Stimulated activated CD8-positive, alpha-beta memory T cell treated with anti-CD3 and anti-CD28 coated beads, Interleukin-7, amount 100 ng/mL, for 48 hours (primary cell): ENCODE results near the gene CLEC3A.
A peak's percentile ranks its signal among the peaks of the same experiment; 100 is the strongest.
"Not testable (repeated sequence)": the region's sequence is repeated elsewhere in the genome, so short reads cannot be mapped to it uniquely, and the experiment has no call there.

ENCODE experiments used
- DNase-seq, 2 donors: peaks; one replicate each; pipeline ENCODE4 v3.0.0-alpha.2; 2020; ENCODE audit warnings: low read depth in 1 of 2; ENCODE audit errors: extremely low read depth in 1 of 2

The CLEC3A gene

DNA sequence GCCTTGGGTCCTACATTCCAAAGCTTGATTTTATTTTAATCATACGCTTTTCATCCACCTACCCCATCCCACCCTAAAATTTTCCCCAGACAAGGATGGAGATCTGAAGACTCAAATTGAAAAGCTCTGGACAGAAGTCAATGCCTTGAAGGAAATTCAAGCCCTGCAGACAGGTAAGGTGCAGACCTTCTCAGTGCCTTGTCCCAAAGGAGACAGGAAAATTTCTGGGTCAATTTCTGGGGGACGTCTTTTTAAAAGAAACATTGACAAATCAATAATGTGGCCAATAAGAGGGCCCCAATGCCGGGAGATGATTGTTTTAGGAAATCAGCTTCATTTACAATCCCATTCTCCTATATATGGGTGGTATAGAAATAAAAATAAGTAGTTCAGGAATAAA is 5.7 kb downstream of the CLEC3A start:
- no peak for DNase-seq

DNA sequence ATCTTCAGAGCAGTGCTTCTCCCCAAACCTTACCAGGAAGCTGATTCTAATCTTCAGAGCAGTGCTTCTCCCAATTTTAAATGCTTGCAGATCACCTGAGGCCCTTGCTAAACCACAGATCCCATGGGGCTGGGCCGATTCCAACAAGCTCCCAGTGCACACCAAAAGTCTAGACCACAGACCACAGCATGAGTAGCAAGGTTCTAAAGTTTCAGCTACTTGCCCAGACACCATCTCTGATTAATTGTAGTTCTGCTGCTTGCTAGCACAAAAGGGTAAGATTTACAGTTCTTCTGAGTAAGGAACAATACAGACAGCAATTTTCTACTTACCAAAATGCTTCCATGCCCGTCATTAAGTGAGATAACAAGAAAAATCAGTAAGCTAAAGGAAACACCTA is 12.2 kb downstream of the CLEC3A start:
- no peak for DNase-seq

DNA sequence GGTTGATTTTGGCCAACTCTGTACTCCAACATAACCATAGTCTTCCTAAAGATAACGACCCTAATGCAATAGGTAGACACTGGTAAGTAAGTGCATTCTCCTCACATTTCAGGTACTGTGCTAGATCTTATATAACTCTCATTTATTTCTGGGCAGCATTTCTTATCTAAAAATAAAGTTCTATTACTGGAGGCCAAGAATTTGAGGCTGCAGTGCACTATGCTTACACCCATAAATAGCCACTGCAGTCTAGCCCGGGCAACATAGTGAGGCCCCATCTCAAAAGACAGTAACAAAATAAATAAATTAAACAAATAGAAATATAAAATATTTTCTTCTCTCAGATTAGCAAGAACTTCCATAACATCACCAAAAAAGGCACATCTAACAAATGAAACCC is 12.7 kb downstream of the CLEC3A start:
- no peak for DNase-seq

DNA sequence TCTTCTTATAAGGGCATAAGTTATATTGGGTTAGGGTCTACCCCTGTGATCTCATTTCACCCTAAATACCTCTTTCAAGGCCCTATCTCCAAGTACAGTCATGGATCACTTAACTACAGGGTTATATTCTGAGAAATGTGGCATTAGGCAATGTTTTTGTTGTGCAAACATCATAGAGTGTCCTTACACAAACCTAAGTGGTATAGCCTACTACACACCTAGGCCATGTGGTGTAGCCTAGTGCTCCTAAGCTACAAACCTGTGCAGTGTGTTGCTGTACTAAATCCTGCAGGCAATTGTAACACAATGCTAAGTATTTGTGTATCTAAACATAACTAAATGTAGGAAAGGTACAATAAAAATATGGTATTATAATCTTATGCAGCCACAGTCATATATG is 18.0 kb downstream of the CLEC3A start:
- DNase-seq: no peak

- DNase-seq: peak in 1 of 2 donors; percentile 3
Measured at GRCh38 chr16:78045865-78046581, 23.7 kb downstream of the CLEC3A start.

DNA sequence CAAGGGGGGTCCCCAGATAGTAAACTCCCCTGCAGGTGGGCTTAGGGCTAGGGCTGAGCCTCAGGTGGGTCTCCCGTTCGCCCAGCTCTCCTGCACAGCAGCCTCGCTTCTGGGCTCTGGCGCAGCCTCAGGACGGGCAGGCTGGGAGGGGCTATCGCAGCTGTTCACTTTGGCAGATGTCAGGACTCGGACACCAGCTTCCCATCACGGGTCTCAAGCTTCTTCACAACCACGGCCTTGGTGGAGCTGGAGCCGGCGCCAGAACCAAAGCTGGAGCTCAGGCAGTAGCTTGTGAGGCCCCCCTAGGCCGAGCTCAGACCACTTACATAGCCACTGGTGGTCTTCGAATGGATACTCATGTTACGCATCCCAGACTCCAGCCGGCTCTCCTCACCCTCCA is 26.0 kb downstream of the CLEC3A start:
- DNase-seq: no peak

DNA sequence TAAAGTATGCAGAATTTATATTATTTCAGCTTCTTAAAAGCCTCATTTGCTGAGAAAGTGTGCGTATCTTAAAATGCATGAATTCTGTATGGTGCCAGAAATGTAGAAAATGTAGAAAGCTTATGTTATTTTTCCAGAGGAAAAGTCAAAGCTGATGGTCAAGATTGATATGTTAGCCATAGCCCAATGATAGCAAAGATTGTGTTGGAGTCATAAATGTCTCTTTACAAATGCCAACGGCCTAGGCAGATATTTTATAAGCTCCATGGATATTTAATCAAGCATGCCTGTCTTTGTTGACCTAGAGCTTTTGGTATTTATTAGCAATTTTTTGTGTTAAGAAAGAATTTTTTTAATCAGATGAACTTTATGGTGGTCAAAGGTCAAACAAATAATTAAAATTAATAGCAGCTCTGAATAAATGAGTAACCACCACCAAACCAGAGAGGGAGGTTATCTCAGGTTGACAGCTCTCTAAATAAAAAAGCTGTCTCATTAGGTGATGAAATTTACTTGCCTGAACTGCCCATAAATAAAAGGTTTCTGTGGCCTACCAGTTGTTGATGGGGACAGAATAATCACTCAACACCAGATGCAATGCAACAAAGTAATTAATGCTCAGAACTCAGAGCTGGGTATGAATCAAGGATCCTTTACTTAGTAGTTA is 28.5 kb downstream of the CLEC3A start:
- no peak for DNase-seq

GRCh38 chr16:78057803-78058564 is 35.6 kb downstream of the CLEC3A start:
- no peak for DNase-seq

DNA sequence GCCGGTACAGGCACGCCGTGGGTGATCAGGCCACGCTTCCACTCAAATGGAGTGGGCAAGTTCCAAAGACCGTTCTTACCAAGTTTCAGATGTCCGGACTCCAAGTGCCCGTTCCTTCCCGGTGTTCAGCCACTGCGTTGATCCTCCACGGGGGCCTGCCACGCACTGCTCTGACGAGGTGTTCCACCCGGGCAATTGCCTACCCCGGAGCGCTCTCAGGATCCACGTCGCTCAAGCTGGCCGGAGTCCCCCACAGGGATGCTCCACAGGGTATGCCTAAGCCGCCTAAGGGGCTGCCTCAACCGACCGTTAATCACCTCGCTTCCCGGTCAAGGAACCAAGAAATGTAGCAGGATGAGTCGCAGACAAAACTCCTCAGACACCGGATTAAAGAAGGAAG is 37.5 kb downstream of the CLEC3A start:
- not testable (repeated sequence) for DNase-seq

- DNase-seq: no peak
Measured at GRCh38 chr16:78060295-78060694, 37.9 kb downstream of the CLEC3A start.

DNA sequence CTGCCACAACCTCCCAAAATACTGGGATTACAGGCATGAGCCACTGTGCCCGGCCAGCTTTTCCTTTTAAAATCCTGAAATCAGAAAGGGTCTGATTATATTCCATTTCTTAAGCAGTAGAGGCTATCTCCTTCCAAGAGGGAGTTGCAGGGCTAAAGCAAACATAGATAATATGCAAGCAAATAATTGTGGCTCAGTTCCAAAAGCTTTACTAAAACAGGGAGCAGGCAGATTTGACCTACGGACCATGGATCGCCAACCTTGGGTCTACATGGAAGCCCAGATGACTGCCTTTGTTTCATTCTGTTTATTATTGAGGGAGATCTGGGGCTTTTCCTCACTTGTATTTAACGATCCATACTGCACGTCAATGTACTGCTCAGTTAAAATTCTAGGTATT is 38.5 kb downstream of the CLEC3A start:
- no peak for DNase-seq

GRCh38 chr16:78065319-78065718 is 43.0 kb downstream of the CLEC3A start:
- no peak for DNase-seq

- DNase-seq: no peak
Measured at GRCh38 chr16:78069913-78070312, 47.6 kb downstream of the CLEC3A start.

DNA sequence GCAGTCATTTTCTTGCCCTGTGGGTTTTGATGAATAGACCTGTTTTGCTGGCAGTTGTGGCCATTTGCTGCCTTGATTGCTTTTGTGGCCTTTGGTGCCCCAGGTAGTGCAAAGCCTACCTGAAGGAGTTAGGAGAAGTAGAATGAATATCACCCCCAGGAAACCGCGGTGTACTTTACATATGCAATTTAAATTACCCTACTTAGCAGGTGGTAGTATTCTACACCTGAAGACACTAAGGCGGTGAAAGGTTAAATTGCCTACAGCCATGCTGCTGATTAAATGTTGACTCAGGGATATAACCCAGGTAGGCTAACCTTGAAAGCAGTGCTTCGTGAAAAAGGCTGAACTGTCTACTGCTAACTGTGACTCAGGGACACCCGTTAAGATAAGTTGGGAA is 49.9 kb downstream of the CLEC3A start:
- DNase-seq: no peak

DNA sequence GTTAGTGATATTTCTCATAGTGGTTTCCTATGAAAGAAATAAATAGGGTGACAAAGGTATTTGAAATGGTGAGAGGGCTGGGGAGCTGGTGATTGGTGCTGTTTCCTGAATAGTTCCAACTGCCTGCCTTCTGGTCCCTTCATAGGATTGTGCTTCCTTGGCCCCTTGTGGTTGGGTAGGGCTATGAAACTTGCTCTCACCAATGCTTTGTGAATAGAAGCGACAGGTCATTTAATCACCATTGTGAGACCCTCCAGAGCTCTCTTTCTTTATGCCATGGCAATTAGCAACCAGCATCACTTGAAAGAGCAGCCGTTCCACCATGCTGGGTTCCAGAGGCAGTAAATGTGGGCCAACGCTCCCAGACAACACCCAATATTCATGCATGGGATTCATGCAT is 53.5 kb downstream of the CLEC3A start:
- no peak for DNase-seq

GRCh38 chr16:78081341-78081740 is 59.0 kb downstream of the CLEC3A start:
- no peak for DNase-seq
